Tibial nerve (tissue), 4 donors: ENCODE results near the gene EMP2.

ENCODE experiments used
- CTCF ChIP-seq, 5 experiments: fragments of 200-600 bp in 3 of 5; fragments of 450-650 bp in 2 of 5; sonication (generic) in 3 of 5; IDR thresholded peaks; one replicate each; pipeline ENCODE4 v1.5.1; 2016 to 2019; ENCODE audit warnings: antibody characterized with exemption in 5 of 5, mild to moderate bottlenecking in 3 of 5, moderate library complexity in 2 of 5
- EP300 ChIP-seq, 2 donors: sonication (generic); formaldehyde crosslinking; IDR thresholded peaks; one replicate each; pipeline ENCODE4 v1.6.1; 2017; ENCODE audit warnings: antibody characterized with exemption in 2 of 2, mild to moderate bottlenecking in 1 of 2
- POLR2A ChIP-seq, 2 donors: fragments of 450-650 bp; IDR thresholded peaks; one replicate each; pipeline ENCODE4 v1.6.1; 2017; ENCODE audit warnings: antibody characterized with exemption in 2 of 2, mild to moderate bottlenecking in 2 of 2, moderate library complexity in 2 of 2

DNA sequence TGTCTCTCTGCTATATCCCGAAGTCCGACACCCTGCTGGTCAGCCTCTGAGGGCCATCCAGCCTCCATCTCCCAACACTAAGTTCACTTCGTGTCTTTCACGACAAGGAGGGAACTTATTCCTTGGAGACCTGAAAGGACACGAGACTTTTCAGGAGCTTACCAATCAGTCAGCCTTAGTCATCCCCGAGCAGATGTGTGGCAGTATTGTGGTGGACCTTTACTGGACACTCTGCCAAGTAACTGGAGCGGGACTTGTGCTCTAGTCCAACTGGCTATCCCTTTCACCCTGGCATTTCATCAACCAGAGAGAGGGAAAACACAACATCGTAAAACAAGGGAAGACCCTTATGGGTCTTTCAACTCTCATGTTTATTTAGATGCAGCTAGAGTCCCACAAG is 87.1 kb downstream of the EMP2 start:
- TF ChIP-seq CTCF (IDR thresholded peaks at IDR 0.05) = no peak
- TF ChIP-seq EP300 (IDR thresholded peaks at IDR 0.05) = no peak
- no peak for TF ChIP-seq POLR2A (IDR thresholded peaks at IDR 0.05)
